Left ventricle myocardium superior (tissue), 1 donor: ENCODE data around the gene DCAF4. TPM values are rescaled to one million over a fixed set of nuclear protein-coding genes. Genes with fewer than 3 reads are reported as not detected.
A peak's percentile ranks its signal among the peaks of the same experiment; 100 is the strongest.
"Not testable (repeated sequence)": the region's sequence is repeated elsewhere in the genome, so short reads cannot be mapped to it uniquely, and the experiment has no call there.

Experiments
- ATAC-seq: fragments of 200-7000 bp; cut with Tn5 transposase; one replicate; pipeline ENCODE4 v1.9.1; 2020; ENCODE audit warnings: mild to moderate bottlenecking, moderate library complexity
- DNase-seq: peaks from one replicate; pipeline ENCODE4 v3.0.0-alpha.2; 2020
- intact Hi-C: fragments of 100-400 bp; cut with micrococcal nuclease; formaldehyde crosslinking; loops from one replicate; pipeline ENCODE4 v1.11.0; 2022
- total RNA-seq: library from RNA; stranded (reverse); fragmentation: NEBNext Ultra II Directional; extraction: Animal tissue kit (Norgen Biotek cat#: 25700); gene quantifications from one replicate; pipeline ENCODE4 v1.2.1, GENCODE V29; 2021
- donor health status: DM: no; HTN: yes; CAD: no; lungs with severe emphysema.

The DCAF4 gene
- total RNA-seq, 1 donor from 2014 or later: 8.4 TPM

DNA sequence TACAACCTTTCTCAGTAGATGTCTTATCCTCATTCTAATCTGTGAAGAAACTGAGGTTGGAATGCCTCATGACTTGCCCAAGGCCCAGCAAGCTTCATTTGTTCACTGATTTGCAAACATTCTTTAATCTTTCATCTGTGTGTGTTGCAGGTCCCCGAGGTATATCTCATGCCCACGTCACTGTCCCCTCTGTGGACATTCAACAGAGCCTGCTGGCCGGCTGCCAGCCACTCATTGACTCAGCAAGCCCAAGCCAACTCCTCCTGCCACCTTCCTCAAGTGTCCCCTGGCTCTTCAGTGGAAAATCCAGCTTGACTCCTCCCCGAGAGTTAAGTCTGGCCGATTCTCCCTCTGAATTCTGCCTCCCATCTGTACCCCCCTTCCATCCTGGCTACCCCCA is 1.9 kb upstream of the DCAF4 start:
- intact Hi-C loops: no loop called here
- peak; percentile 85 for DNase-seq
- ATAC-seq: peak; percentile 15

DNA sequence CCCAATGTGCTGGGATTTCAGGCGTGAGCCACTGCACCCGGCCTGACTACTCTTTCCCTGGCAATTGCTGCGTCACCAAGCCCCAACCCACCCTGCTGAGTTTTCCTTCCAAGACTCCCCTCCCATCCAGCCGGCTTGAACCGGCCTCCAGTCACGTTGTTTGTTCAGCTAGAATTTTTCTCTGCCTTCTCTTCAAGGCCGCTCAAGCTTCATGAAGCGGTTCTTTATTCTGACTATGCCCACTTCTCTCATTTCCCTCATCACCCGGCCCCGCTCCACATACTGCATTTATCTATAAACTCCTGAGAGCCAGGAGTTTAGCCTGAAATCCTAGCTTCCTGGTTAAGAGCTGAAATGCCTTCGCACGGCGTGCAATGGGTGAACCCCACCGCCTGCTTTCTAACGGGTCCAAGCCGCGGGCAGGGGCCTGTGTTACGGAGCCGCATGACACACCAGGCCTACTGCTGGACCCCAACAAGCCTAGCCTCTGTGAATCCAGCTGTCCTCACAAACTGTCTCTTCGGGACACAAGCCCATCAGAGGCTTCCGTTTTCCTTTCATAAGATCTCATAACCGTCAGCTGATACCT is 999 bp upstream of the DCAF4 start:
- intact Hi-C loops: no loop called here
- no peak for DNase-seq
- no peak for ATAC-seq

DNA sequence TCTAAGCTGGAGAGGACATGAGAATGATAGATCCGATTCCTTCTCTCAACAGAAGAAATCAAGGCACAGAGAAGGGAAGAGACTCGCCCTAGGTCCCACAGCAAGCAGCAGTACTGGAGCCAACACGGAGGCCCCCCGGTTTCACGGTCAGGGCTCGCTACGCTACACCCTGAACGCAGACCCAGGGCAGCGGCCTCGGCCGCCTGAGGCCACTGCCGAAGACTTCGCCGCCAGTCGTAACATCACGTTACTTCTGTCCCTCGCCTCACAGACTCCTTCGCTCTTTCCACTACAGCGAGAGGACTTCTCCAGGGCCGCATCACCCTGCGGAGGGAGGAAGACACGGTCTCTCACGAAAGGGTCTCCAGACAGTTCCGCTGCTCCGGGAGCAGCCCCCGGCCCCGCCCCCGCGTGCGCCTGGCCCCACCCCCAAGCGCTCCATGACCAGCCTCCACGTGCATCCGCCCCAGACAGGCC is 411 bp upstream of the DCAF4 start:
- ATAC-seq (peak; percentile 39), DNase-seq (no peak)
- intact Hi-C loops: no loop called here

DNA sequence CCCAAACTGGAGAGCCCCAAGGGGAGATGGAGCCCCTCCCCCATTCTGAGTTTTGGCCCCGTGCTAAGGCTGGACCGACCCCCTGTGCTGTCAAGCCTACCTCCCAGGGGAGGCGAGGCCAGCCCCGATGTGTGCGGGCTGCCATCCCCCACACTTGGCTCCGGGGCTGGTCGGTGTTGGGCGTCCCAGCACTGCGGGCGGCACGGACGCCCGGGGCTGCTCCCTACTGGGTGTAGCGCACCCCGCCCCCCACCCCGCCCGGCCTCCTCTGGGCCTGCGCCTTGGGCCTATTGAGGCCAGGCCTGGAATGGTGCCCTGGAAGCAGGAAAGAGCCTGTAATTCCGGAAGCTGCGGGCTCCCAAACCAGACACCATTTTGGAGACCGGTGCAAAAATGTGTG is 2.6 kb downstream of the DCAF4 start:
- intact Hi-C loops: no loop called here
- DNase-seq (no peak), ATAC-seq (no peak)

DNA sequence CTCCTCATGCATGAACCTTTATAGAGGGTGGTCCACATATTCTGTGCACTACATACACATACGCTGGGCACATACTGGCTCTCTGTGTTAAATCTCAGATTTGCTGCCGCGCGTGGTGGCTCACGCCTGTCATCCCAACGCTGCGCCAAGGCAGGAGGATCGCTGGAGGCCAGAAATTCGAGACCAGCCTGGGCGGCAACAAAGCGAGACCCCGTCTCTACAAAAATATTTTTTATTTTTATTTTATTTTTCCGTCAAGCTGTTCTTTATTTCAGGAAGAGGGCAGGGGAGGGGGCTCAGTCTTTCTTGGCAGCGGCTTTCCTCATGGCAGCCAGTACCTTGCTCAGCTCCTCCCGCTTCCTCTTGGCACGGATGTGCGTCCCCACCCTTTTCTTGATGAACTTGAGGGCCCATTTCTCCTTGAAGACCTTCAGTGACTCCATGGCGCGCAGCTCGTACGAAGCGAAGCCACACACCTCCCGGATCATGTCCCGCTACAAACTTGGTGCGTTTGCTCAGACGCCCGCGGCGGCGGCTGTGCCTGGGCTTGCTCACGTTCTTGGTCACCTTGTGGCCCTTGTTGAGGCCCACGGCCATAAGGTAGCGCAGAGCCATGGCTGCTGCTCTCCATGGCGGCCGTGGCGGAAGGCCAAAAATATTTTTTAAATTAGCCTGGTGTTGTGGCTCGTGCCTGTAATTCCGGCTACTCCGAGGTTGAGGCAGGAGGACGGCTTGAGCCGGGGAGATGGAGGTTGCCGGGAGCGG is 3.2 kb downstream of the DCAF4 start:
- intact Hi-C loops: no loop called here
- ATAC-seq (no peak), DNase-seq (no peak)

DNA sequence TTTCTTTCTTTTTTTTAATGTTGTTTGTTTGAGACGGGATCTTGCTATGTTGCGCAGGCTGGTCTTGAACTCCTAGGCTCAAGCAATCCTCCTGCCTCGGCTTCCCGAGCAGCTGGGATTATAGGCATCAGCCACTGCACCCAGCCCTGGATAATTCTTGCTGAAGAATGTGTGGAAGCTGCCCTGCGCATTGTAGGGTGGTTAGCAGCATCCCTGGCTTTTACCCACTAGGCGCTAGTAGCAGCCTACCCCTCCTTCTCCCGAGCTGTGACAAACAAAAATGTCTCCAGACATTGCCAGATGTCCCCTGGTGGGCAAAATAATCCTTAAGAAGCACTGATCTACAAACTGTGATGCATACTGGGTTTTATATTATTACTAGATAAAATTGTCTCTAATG is 6.6 kb downstream of the DCAF4 start:
- intact Hi-C loops: no loop called here
- DNase-seq: no peak
- ATAC-seq: no peak

DNA sequence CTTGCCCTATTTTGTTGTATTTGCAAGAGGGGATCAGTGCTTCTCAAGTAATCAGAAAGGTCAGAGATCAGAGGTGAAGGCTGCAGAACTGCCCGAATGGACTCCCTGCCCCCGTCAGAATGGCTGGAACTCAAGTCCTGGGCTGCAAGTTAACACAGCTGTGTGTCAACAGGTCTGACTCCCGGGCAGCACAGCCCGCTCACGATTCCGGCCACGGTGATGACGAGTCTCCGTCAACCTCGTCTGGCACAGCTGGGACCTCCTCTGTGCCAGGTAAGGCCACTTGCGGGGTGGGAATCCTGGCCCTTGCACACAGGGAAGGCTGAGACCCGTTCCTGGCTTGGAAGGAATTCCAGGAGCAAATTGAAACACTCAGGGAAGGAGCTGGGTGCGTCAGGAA is 13.4 kb downstream of the DCAF4 start:
- peak; percentile 48 for ATAC-seq
- DNase-seq: no peak
- intact Hi-C loops: no loop called here

DNA sequence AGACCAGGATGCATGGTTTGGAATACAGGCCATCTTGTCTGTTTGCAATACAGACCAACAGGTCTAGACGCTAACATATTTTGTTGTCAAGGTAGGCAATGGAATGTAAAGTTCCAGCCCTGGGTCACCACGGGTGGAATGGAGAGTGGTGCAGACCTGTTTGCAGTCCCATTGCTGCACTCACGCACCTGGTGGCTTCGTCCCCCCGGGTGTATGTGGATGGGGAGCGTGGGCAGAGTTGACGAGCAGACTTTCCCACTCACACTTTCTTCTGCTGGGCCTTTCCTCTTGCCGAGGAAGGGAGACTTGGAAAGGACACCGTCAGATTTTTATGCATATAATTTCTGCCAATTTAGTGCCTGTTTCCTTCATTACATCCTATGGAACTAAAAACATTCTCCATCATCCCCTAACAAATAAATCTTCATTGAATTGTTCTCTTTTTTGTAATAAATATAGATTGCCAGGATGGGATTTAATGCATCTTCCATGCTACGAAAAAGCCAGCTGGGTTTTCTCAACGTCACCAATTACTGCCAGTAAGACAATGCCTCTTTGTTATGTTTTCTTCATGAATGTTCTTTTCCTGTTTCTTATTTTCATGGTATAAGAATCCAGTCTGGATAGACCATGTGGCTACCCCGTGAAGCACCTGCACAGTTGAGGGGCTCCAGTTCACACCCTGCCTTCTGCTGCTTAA is 15.2 kb downstream of the DCAF4 start:
- ATAC-seq: no peak
- intact Hi-C loops: no loop called here

DNA sequence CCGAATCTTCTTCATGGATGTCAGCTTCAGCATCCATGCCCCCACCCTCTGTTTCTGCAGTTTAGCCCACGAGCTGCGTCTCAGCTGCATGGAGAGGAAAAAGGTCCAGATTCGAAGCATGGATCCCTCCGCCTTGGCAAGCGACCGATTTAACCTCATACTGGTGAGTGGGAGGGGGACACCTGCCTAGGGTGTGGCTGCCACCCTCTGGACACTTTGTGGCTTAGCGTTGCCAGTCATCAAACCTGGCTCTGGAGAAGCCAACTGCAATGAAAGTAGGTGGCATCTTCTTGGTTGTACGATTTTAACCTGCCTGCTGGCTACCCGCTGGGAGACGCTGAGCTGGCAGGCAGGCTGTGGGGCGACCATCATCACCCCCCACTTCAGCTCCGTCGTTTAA is 16.7 kb downstream of the DCAF4 start:
- no peak for DNase-seq
- intact Hi-C loops: no loop called here

More for the DNA sequence above, 15.2 kb downstream of the DCAF4 start:
- DNase-seq: no peak

DNA sequence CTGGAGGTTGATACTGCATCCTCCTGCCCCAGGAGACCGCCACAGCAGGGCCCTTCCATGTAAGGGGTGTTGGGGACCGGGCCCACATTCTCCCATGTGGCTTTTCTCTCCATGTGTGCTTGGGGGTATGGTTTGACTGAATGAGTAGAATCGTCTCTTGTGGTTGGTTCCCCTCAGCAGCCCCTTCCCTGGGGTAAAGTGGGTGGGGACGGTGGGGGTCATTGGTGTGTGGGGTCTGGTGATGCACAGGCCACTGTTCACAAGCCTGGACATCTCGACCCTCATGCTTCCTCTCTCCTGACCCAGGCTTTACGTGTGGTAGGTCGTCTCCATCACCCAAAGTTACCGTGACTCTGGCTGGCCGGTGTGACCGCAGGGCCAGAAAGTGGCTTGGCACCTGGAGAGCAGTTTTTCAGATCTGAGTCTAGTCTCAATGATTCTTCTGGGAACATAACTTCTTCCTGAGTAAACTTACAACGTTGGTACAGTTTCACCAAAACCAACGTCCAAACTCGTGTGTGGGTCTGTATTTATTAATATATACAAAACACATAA is 17.7 kb downstream of the DCAF4 start:
- DNase-seq (no peak), ATAC-seq (no peak)
- intact Hi-C loops: no loop called here

More for the DNA sequence above, 16.7 kb downstream of the DCAF4 start:
- no peak for ATAC-seq

DNA sequence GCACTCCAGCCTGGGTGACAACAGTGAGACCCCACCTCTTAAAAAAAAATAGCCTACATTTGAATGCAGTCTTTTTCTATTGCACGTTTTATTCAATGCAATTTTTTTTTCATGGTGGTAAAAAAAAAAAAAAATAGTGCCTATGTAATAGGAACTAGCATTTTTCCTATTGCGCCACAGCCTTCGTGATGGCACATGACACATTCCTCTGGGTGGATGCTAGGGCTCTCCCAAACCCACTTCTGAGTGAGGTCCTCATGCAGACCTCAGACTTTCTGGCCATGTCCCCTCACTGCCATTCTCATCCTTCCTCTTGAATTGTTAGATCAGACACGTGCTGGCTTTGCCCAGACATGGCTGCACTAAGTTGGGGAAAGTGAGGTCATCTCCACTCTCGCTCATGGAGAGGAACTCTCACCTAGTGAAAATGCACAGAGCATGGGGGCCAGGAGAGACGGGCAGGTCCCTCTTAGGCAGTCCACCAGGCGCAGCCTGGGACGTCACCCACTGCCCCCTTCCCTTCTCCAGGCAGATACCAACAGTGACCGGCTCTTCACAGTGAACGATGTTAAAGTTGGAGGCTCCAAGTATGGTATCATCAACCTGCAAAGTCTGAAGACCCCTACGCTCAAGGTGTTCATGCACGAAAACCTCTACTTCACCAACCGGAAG is 19.2 kb downstream of the DCAF4 start:
- intact Hi-C loops: no loop called here
- DNase-seq: no peak

DNA sequence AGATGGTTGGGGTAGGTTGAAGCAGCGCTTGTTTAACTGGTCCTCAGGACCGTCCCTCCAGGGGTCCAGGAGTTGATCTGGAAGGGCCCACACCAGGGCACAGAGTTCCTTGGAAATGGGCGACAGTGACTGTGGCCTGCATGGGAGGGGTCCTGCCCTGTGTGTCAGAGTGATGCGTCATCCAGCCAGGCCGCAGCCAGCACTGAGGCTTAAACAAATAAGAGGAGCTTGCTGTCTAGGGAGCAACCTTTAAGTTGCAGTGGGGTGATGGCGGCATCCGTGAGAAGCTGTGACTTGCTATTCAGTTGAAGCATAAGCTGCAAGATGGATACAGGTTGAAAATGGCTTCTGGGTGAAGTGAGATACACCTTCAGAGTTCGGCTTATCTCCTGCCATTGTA is 20.2 kb downstream of the DCAF4 start:
- ATAC-seq (no peak), DNase-seq (no peak)
- intact Hi-C loops: no loop called here

More for the DNA sequence above, 19.2 kb downstream of the DCAF4 start:
- no peak for ATAC-seq

DNA sequence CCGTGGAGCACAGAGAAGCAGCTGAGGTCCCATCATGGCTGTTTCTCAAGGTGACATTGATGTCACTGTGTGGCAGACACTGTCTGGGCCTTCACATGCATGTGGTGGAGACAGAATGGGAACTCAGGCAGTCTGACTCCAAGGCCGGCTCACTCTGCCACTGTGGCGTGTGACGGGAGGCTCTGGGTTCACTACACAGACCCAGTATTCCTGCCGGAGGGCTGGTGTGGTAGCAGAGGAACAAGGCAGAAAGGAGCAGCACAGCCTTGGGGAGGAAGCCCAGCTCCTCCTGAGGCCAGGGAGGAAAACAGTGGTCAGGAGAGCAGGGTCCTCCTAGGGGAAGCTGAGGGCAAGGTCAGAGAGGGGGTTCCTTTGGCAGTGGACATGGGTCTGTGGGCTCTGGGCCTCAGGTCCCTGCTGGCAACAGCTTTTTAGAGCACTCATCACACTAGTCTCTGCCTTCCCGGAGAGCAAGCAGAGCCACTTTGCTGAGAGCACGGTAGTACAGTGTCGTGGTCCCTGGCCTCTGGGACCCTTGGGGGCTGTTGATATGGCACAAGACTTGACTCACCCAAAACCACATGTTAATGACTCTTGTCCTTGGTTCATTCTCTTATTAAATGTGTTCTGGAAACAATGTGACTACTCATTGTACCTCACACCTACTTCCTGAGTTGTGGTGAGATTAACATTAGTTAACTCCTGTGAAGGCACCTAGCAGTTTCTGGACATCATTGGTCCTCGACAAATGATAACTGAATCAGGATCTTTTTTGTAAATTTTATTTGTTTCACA is 21.3 kb downstream of the DCAF4 start:
- DNase-seq (no peak), ATAC-seq (no peak)
- intact Hi-C loops: loop anchor here (2.0 kb wide), 1 partner anchor 431 kb away; no protein-coding TSS in a partner anchor

DNA sequence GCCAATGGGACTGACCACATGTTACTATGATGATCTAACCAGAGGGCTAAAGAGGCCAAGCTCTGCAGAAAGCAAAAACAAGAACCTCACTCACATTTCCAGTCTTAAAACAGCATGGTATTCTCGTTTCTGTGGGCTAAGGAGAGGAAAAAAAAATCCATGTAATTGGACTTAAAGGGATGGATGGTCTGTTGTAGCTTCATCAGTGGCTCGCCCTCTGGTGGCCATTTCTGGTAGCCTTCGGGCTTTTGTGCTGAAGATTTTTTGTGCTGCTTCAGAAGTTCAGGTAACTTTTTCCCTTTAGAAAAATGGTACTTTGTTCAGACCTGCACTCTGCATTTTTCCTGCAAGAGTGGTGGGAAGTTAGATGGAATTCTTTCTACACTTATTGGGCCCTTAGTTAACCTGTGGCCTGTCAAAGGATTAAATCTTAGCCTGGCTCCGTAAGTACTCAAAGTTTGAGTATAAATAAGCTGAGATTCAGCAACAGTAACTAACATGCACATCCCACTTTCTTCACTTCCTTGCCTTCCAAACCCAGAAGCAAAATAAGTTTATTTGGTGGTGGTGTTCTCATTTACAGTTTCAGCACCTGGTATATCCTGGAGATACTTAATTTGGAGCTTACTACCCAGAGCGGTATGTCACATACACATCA is 22.3 kb downstream of the DCAF4 start:
- DNase-seq (peak; percentile 79), ATAC-seq (peak; percentile 55)
- intact Hi-C loops: loop anchor here (2.0 kb wide), 1 partner anchor 432 kb away; no protein-coding TSS in a partner anchor

DNA sequence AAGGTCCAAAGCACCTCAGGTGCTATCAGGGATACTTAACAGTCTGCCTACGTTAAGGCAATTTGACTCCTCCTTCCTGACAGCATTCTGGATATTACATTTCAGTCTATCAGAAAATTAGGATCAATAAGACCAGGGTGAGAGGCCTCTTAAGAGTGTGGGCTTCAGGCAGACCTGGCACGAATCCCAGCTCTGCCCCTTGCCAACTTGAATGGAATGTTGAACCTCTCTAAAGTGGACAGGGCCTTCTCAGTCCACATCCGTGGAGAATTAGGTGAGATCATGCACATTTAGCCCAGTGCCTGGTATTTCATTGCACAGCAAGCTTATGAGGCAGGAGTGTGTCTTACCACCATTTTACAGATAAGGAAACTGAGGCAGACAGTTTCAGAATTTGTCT is 25.9 kb downstream of the DCAF4 start:
- ATAC-seq (no peak), DNase-seq (no peak)
- intact Hi-C loops: no loop called here

DNA sequence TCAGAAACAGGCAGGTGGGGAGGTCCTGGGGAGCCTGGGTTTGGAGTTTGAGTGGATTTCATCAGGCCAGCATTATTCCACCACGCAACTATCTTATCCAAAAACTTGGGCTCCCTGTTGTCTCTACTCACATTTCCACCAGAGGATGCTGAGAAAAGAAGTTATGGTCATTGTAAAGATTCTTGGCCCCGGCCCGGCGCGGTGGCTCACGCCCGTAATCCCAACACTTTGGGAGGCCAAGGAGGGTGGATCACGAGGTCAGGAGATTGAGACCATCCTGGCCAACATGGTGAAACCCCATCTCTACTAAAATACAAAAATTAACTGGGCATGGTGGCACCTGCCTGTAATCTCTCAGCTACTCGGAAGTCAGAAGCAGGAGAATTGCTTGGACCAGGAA is 30.5 kb downstream of the DCAF4 start:
- ATAC-seq, DNase-seq, intact Hi-C loops: not testable (repeated sequence)

DNA sequence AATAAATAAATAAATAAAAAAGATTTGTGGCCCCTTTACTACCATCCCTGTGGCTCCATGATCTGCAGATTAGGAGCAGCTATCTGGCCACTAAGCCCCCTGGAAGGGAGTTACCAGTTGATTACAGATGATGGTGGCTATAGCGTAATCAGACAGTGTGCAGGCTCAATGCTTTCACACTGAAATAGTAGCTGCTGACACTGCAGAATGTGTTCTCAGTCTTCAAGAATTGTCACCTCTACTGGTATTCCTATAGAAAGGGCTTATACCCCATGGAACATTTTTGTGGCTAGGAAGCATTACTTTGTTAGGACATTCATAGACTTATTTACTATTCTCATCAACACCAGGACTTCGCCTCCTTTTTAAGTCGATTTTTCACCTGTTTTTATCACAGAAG is 30.9 kb downstream of the DCAF4 start:
- intact Hi-C loops: no loop called here
- ATAC-seq (no peak), DNase-seq (no peak)

DNA sequence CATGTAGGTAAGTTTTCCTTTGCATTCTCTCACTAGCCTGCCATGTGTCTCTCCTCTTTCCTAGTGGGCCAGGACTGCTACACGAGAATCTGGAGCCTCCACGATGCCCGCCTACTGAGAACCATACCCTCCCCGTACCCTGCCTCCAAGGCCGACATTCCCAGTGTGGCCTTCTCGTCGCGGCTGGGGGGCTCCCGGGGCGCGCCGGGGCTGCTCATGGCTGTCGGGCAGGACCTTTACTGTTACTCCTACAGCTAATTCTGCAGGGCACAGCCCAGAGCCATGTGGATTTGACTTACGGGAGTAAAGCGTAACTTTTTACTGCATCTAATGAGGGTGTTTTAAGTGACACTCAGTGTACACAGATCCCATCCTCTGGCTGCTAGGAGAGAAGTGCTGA is 32.3 kb downstream of the DCAF4 start:
- DNase-seq (no peak), ATAC-seq (no peak)
- intact Hi-C loops: no loop called here
